ENCODE measurements around the gene PABPN1.
"Not testable (repeated sequence)": the region's sequence is repeated elsewhere in the genome, so short reads cannot be mapped to it uniquely, and the experiment has no call there.

PABPN1 gene

DNA sequence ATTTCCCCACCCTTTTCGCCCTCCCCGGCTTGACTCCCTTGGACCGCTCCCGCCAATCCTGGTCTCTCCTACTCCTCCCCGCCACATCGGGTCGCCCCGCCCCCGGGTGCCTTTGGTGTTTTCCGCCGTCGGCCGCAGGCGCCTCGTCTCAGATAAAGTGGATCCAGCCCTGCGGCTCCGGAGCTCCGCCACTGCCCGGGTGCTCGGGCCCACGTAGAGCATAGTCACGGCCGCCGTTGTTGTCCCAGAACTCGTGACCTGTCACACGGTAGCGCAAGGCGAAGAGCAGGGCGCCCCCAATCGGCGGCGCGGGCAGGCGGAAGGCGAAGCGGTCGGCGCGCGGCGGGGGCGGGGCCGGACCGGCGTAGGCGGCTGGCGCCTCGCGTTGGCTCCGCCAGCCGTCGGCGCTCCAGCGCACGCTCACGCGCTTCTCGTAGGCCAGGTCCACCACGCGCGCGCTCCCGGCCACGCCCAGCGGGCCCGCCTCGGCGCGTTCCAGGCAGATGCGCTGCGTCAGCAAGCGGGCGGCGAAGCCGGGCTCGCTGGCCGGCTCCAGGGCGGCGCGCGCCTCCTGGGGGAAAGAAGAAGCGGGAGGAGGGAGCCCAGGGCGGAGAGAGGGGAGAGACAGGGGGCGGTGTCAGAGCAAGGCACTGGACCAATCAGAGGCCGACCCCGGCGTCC lies 19.8 kb upstream of the PABPN1 start:
- in situ Hi-C loops (cut with MboI; ENCODE audit: low sequenced_read_pairs), result no loop called here

DNA sequence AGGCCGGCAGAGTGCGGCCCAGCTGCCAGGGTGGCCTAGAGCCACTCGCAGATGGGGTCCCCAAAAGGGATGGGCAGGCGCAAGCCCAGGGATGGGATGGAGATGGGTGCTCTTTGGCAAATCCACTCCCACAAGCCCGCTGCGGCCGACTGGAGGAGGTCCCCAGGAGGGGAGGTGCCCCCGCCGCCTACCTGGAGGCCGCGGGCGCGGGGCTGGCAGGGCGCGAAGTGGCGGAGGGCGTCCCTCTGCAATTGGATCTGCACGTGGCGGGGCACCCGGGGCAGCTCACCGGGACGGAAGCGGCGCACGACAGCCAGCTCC lies 19.3 kb upstream of the PABPN1 start:
- in situ Hi-C loops (cut with MboI; ENCODE audit: low sequenced_read_pairs), result no loop called here

DNA sequence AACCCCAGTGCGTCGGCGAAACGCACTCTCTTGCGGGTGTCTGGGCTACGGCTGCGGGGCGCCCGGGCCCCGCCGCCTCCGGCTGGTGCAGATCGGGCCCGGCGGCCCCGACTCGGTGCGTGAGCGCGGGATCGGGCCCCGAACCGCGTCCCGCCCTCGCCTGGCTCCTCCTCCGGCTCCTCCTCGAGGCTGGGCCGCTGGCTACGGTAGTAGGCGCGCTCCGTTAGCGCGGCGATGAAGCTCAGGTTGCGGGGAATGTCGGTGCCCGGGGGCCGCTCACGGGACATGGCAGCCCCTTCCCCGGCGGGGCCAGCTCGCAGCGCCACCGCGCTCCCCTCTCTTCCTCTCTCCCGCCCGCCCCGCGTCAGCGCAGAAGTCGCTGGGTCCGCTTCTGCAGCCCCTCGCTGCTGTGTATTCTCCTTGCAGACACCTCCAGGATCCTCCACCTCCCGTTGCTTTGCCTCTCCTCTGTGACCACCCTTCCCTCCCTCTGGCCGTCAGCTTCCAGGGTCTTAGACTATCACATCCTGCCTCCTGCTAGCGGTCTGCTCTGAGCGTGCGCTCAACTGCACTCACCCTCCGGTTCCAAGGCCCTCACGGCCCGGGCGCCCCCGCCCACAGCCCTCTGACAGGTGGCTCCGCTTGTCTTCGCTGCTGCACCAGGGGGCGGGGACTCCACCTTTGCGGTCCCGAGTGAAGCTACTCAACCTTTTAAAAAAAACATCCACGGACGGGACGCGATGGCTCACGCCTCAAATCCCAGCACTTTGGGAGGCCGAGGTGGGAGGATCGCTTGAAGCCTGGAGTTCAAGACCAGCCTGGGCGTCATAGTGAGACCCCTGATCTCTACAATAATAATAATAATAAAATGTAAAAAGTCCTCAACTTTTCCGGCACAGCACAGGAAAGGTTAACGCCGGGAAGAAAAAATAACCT lies 18.7 kb upstream of the PABPN1 start, which contains the start of gene PPP1R3E:
PPP1R3E (minus strand) TSS at position 570 of the 936 bp plus-strand sequence; CDS start at position 287, 283 bp downstream.
- in situ Hi-C loops (cut with MboI; ENCODE audit: low sequenced_read_pairs), result no loop called here

DNA sequence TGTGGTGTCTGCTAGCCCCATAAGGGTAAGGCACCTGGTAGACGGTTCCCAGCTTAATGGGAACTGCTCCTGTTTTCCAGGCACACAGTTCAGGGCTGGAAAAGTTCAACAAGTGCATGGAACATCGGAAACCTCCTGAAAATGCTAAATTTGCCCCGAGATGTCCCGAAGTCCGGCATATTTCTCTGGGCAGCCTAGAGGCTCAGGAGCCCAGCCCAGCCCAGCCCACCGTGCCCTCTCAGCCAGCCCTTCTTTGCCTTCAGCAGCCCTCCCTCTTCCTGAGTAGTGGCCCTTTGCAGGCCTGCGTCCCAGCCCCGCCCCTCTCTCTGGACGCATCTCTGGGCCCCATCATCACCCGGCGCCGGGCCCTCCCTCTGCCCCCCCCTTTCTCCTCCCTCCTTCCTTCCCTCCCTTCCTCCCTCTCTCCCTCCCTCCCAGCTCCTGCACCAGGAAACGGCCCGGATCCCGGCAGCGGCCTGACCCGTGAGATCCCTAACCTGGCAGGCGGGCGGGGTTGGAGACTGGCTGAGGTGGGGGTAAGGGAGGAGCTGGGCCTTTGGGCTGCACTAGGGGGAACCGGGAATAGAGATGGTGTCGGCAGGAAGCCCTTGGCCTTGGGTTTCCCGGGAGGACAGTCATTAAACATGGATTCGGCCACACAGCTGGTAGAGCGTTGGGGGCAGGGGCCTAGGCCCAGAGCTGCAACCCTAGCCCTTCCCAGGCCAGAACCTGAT lies 14.7 kb upstream of the PABPN1 start, which contains the start of gene BCL2L2:
BCL2L2 (plus strand) TSS at position 422 of the 734 bp plus-strand sequence. CDS start 935 bp downstream, outside the sequence.
- in situ Hi-C loops (cut with MboI; ENCODE audit: low sequenced_read_pairs), result no loop called here

DNA sequence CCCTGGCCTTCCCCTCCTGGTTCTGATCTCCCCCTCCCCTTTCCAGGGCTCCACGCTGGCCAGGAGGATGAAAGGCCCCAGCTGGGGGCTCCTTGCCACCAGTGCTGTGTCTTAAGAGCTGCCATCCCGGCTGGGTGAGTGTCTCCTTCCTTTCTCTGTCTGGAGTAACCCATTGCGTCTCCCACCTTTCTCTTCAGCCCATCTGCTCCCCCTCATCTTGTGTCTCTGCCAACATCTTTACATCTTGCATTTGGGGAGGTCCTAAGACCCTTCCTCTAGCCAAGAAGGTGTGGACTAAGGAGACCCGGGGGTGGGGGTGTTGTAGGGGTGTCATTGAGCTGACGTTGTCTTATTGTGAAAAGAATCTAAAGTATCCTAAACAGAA lies 14.1 kb upstream of the PABPN1 start:
- in situ Hi-C loops (cut with MboI; ENCODE audit: low sequenced_read_pairs), result no loop called here

DNA sequence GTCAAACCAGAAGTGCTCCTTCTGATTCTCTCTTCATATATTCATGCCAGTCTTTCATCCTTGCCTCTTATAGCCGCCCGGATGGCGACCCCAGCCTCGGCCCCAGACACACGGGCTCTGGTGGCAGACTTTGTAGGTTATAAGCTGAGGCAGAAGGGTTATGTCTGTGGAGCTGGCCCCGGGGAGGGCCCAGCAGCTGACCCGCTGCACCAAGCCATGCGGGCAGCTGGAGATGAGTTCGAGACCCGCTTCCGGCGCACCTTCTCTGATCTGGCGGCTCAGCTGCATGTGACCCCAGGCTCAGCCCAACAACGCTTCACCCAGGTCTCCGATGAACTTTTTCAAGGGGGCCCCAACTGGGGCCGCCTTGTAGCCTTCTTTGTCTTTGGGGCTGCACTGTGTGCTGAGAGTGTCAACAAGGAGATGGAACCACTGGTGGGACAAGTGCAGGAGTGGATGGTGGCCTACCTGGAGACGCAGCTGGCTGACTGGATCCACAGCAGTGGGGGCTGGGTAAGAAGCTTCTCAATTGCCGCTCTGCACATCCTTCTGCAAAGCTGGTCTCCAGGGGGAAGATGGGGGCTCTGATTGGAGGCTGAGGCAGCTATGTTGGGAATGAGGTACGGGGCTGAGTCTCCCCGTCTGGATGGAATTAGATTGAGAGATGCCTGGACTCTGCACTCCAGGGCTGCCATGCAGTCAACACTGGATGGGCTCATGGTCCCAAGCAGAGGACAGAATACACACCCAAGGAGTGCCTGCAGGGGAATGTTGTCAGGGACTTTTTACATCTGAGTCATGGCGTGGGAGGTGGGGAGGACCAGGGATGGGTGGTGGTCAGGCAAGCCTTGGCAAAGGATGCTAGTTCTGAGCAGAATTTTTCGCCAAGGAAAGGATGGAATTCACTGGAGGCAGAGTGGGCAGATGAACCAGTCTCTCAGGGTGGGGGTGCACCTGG lies 13.3 kb upstream of the PABPN1 start:
- in situ Hi-C loops (cut with MboI; ENCODE audit: low sequenced_read_pairs), result no loop called here

DNA sequence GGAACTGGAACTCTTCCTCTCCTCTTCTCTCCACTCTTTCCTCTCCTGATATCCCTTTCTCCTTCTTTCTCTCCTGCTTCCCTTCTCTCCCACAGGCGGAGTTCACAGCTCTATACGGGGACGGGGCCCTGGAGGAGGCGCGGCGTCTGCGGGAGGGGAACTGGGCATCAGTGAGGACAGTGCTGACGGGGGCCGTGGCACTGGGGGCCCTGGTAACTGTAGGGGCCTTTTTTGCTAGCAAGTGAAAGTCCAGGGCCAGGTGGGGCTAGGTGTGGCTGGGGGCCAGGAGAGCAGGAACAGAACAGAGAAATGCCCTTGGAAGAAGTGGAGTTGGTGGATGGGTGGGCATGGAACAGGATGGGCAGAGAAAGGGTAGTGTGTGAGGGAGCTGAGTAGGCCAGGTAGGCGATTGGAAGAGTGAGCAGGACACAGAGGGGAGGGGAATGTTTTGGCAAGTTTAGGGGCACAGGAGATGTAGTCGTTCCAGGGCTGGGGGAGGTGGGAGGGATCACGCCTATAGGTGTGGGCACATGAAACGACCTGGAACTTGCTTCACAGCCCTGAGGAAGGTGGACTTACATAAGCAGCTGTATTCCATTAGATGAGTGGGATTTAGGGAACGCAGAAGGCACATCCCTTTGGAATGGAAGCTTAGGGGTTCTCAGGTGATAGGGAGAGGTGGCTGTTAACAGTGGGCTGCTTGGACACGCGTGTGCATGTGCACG lies 12.4 kb upstream of the PABPN1 start:
- in situ Hi-C loops (cut with MboI; ENCODE audit: low sequenced_read_pairs), result no loop called here

DNA sequence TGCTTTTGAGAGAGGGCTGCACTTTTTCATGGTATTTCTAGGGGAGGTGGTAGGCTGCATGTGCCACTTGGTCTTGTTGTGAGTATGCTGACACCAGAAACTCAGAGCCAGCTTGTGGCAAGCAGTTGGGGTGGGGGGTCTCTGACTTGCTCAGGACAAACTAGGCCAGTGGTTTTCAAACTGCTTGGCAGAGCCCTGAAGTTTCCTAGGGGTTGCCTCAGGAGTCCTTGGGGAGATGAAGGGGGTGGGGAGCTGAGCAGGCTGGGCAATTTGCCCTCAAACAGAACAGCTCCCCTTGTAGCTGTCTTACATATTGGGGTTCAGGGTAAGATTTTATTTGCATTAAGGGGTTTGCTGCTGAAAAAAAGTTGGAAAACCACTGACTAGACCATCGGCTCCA lies 10.7 kb upstream of the PABPN1 start:
- in situ Hi-C loops (cut with MboI; ENCODE audit: low sequenced_read_pairs), result no loop called here

DNA sequence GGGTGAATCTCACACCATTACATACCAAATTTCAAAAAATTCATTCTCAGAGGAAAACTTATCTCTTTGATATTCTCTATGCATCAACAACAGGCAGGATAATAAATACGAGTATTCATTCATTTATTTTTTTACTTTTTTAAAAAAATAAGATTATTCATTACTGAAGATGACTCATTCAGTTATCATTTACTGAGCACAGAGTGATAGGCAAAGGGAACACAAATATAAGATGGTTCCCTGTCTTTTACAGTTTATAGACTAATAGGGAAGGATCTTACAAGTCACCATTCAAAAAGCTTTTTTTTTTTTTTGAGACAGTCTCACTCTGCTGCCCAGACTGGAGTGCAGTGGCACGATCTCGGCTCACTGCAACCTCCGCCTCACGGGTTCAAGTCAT lies 5.0 kb upstream of the PABPN1 start:
- in situ Hi-C loops (cut with MboI; ENCODE audit: low sequenced_read_pairs), result no loop called here

DNA sequence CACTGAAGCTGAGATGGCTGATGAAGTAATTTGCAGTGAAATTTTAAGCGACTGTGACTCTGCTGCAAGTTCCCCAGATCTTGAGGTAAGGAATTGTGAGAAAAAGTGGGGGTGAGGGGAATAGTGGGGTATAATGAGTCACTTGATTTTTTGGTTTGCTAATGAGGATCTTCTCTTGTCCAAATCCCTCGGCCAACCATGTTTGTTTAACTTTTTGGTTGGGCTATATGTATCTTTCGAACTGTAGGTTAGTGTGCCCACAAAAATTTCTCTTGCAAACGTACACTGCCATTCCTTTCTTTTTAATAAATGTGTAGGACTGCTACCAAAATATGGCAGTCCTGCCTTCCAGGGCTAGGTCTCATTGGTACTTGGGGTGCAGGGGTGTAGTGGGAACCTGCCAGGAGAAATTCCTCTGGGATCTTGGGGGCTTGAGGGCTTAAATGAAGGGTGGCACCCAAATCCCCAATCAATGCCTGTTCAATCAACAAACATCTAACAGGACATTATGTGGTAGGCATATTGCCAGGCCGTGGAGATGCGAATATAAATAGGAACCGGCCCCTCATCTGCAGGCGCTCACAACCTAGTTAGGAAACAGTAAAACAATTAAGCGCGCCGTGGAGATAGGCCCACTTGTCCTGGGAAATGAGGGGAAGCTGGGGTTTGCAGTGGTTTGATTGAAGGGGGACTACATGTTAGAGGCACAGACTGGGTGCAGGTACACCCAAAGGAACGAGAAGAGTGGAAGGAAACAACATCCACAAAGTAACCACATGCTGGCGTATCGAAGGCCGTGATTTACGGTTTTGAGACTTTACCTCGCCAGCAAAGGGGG lies 1.3 kb upstream of the PABPN1 start:
- in situ Hi-C loops (cut with MboI; ENCODE audit: low sequenced_read_pairs), result no loop called here

DNA sequence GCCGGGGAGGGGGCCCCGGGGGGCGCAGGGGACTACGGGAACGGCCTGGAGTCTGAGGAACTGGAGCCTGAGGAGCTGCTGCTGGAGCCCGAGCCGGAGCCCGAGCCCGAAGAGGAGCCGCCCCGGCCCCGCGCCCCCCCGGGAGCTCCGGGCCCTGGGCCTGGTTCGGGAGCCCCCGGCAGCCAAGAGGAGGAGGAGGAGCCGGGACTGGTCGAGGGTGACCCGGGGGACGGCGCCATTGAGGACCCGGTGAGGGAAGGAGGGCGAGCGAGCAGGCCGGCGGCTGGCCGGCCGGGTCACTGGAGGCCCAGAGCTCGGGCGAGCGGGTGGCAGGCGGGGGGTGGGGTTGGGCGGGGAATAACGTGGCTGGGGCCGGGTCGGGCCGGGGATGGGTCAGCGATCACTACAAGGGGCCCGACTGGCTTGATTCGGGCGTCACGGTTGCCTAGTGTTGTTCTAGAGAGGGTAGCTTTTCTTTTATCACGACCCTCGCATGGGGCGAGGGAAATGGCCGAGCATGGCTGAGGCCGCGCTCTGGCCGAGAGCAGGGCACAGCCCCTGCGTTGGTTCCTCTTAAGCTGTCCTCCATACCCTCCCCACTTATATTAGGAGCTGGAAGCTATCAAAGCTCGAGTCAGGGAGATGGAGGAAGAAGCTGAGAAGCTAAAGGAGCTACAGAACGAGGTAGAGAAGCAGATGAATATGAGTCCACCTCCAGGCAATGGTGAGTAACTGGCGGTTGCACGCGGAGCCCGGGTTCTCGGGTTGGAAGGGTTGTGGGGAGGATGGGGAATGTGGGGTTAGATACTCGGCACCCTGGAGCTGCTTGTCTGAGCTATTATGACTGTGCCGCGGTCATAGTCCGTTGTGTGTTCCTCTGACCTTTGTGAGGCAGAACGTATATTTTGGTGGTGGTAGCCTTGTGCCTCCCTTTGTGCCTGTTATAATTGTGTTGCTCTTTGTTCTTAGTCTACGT lies 603 bp downstream of the PABPN1 start:
- in situ Hi-C loops (cut with MboI; ENCODE audit: low sequenced_read_pairs), result no loop called here

DNA sequence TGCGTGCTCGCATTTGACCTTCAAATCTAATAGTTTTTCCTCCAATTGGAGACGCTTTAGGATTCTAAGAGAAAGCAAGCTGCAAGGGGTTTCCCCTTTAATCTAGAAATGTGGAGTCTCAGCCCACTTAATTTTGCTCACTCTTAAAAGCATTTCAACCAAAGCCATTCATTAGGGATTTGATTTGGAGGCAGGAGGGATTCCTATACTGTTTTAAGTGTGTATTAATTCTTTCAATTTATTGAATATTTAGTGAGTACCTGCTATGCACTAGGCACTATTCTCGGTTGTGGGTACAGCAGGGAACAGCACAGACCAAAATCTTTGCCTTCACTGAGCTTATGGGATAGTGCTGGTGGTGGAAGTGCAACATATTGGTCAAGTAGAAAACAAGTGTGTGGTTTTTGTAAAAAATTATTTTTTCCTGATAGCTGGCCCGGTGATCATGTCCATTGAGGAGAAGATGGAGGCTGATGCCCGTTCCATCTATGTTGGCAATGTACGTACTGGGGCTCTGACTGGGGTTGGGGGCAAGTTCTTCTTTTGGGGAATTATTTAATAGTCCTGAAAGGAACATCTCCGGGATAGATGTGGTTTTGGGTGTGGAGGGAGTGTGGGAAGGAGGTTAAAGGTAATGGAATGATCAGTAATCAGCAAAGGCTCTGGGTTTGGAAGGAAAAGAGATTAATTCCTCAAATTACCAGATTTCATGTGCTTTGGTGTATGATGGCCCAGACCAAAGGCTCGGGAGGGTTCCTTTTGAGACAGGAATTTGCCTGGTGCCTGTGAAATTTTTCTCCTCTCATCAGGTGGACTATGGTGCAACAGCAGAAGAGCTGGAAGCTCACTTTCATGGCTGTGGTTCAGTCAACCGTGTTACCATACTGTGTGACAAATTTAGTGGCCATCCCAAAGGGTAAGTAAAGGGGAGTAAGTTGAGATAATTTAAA lies 1.6 kb downstream of the PABPN1 start:
- in situ Hi-C loops (cut with MboI; ENCODE audit: low sequenced_read_pairs), result no loop called here

DNA sequence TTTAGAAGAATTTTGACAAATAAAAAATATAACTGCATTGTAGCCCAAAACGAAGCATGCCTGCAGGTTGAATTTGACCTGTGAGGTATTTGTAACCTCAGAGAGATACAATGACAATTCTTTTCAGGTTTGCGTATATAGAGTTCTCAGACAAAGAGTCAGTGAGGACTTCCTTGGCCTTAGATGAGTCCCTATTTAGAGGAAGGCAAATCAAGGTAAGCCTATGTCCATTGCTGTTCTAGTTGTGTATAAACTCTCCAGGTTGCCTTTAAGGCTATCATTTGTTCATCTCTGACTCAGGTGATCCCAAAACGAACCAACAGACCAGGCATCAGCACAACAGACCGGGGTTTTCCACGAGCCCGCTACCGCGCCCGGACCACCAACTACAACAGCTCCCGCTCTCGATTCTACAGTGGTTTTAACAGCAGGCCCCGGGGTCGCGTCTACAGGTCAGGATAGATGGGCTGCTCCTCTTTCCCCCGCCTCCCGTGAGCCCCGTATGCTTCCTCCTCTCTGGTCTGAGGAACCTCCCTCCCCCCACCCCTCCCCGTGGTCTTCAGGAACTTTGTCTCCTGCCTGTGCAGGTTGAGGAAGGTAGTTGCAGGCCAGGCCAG lies 2.7 kb downstream of the PABPN1 start:
- in situ Hi-C loops (cut with MboI; ENCODE audit: low sequenced_read_pairs), result no loop called here

DNA sequence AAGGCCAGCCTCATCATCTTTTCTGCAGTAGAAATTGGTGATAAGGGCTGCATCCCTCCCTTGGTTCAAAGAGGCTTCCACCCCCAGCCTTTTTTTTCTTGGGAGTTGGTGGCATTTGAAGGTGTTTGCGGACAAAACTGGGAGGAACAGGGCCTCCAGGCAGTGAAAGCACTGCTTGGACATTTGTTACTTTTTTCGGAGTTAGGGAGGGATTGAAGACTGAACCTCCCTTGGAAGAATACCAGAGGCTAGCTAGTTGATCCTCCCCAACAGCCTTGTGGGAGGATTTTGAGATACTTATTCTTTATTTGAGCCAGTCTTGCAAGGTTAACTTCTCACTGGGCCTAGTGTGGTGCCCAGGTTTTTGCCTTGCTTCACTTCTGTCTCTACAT lies 3.2 kb downstream of the PABPN1 start:
- in situ Hi-C loops (cut with MboI; ENCODE audit: low sequenced_read_pairs), result no loop called here

DNA sequence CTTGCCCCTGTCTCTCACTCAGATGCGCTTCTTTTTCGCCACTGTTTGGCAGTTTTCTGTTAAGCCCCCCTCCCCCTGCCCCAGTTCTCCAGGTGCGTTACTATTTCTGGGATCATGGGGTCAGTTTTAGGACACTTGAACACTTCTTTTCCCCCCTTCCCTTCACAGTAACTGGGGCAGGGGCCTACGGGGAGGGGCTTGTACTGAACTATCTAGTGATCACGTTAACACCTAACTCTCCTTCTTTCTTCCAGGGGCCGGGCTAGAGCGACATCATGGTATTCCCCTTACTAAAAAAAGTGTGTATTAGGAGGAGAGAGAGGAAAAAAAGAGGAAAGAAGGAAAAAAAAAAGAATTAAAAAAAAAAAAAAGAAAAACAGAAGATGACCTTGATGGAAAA lies 3.7 kb downstream of the PABPN1 start:
- in situ Hi-C loops (cut with MboI; ENCODE audit: low sequenced_read_pairs), result no loop called here

DNA sequence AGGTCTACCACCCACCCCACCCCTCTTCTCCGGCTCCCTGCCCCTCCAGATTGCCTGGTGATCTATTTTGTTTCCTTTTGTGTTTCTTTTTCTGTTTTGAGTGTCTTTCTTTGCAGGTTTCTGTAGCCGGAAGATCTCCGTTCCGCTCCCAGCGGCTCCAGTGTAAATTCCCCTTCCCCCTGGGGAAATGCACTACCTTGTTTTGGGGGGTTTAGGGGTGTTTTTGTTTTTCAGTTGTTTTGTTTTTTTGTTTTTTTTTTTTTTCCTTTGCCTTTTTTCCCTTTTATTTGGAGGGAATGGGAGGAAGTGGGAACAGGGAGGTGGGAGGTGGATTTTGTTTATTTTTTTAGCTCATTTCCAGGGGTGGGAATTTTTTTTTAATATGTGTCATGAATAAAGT lies 4.5 kb downstream of the PABPN1 start:
- in situ Hi-C loops (cut with MboI; ENCODE audit: low sequenced_read_pairs), result not testable (repeated sequence)
